GM21360 (cell line): Measurements from ENCODE around the gene RYR1.
"Not testable (repeated sequence)": the region's sequence is repeated elsewhere in the genome, so short reads cannot be mapped to it uniquely, and the experiment has no call there.

Experiments
- ATAC-seq: cut with Tn5 transposase; IDR thresholded peaks from one replicate; pipeline ENCODE4 v1.9.1; 2021; ENCODE audit warnings: mild to moderate bottlenecking, moderate library complexity; ENCODE audit not compliant: unreplicated experiment

RYR1 gene

DNA sequence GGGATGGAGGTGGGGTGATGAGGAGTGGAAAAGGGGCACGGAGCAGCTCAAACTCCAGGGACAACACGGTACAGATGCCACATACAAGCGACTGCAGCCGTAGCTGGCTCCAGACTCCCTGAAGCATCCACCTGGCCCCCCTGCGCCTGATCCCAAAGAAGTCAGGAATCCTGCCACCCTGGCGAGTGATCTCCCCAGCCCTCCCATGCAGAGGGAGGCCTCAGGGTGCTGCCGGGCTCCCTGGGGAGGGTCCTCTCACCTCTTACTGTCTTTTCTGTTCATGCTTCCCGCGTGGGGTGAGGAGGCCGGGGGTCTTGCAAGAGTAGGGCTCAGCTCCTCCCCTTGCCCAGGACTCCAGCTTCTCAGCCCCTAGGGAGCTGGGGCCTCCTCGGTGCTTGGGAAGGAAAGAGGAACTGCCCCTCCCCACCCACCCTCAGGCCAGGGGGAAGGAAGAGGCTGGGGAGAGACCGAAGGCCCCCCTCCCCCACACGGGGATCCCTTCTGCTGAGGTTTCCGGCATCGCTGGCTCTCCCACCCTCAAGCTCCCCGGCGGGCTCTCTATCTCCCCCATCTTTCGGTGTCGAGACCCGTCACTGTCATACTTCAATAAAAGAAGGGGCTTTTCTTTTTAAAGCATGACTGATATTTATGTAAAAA is 7.6 kb upstream of the RYR1 start, which contains the start of gene RASGRP4:
Gene RASGRP4, minus strand, starts transcription at position 410 of the 657 bp plus-strand sequence. Its CDS starts 128 bp downstream, at position 282.
- ATAC-seq, result no peak

- ATAC-seq, result not testable (repeated sequence)
Measured at GRCh38 chr19:38427035-38427677, 6.3 kb upstream of the RYR1 start.

- no peak for ATAC-seq
Measured at GRCh38 chr19:38429055-38429810, 4.3 kb upstream of the RYR1 start.

- ATAC-seq, result no peak
Measured at GRCh38 chr19:38429811-38430156, 3.7 kb upstream of the RYR1 start.

DNA sequence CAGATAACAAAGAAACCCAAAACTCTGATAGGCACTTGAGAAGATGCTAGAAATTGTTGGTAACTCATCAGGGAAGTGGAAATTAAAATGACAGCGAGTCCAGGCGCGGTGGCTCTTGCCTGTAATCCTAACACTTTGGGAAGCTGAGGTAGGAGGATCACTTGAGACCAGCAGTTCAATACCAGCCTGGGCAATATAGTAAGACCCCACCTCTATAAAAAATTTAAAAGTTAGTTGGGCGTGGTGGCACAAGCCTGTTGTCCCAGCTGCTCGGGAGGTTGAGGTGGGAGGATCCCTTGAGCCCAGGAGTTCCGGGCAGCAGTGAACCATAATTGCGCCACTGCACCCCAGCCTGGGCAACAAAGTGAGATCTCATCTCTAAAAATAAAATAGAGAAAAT is 2.6 kb upstream of the RYR1 start:
- no peak for ATAC-seq

- no peak for ATAC-seq
Measured at GRCh38 chr19:38434549-38435051, 1.1 kb downstream of the RYR1 start.

DNA sequence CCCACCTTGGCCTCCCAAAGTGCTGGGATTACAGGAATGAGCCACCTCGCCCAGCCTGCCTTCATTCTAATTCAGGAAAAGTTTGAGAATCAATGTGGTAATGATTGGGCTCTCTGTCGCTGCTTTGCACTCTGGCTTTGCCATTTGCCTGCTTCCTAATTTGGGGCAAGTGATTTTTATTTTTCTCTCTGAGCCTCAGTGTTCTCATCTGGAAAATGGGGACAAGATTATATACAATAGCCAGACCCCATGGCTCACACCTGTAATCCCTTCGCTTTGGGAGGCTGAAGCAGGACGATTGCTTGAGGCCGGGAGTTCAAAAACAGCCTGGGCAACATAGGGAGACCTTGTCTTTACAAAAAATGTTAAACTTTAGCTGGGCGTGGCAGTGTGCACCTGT is 3.8 kb downstream of the RYR1 start:
- ATAC-seq, result no peak

DNA sequence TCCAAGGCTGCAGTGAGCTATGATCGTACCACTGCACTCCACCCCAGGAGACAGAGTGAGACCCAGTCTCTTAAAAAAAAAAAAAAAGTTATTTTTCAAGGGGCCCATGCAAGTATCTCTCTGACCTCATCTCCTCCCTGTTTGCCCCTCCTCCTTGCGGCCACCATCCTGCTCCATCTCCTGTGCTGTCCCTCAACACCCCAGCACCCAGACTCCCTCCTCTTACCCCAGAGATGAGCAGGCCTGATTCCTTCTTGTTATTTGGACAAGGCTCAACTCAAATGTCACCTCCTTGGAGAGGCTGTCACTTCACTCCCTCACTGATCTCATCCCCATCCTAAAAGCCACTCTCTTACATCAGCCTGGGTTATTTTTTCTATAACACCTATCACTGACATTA is 4.4 kb downstream of the RYR1 start:
- no peak for ATAC-seq

DNA sequence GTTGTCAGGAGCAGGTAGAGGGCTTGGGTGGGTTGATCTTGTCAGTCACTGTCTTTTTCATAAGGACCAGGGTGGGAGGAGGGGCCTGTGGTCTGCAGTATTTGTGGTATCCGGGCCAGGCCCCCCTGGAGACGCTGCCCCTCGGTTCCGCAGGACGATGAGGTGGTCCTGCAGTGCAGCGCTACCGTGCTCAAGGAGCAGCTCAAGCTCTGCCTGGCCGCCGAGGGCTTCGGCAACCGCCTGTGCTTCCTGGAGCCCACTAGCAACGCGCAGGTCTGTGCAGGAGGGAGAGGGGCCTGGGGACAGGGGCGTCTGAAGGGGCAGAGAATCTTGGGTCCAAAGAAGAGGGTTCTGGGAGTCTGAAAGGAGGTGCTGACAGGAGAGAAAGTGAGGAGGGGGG is 7.1 kb downstream of the RYR1 start:
- ATAC-seq, result no peak

DNA sequence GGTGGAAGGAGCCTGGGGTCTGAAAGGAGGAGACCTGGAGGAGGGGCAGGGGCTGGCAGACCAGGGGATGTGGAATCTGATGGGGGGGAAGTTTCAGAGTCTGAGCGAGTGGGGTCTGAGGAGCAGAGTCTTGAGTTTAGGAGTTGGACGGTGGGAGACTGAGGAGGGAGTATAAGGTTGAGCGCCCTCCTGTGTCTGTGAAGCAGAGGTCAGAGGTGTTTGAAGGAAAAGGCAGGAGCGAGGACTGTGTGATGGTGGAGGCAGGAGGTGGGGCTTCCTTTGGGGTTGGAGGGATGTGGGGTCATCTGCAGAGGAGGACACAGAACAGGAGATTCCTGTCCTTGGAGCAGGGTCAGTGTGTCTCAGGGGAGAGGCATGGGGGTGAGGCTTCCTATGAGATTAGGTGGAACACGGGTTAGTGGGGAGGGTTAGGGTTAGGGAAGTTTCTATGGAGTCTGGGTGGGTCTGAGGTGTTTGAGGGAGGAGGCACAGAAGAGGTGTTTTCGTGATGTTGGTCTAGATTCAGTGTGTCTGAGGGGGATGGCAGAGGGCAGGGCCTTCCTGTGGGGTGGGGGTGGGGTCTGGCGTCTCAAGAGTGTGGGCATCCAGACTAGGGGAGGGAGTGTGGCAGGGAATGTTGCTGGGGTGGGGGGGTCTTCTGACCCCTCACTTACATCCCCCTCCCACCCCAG is 8.3 kb downstream of the RYR1 start:
- no peak for ATAC-seq

DNA sequence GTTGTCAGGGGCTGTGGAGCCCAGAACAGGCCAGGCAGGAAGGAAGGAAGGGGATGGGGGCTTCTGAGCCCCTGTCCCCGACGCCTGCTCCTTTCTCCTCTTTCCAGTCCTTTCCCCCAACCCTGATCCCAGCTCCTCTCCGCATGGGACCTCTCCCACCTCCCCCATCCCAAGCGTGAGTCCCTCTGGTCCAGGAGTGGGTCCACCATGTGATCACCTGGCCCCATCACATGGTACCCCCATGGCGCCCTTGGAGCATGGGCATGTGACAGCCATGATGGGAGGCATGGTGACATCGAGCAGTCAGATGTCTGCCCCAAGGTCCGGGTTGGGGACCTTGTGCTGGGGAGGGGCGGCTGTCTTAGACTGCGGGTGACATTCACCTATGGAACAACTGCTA is 9.2 kb downstream of the RYR1 start:
- no peak for ATAC-seq

DNA sequence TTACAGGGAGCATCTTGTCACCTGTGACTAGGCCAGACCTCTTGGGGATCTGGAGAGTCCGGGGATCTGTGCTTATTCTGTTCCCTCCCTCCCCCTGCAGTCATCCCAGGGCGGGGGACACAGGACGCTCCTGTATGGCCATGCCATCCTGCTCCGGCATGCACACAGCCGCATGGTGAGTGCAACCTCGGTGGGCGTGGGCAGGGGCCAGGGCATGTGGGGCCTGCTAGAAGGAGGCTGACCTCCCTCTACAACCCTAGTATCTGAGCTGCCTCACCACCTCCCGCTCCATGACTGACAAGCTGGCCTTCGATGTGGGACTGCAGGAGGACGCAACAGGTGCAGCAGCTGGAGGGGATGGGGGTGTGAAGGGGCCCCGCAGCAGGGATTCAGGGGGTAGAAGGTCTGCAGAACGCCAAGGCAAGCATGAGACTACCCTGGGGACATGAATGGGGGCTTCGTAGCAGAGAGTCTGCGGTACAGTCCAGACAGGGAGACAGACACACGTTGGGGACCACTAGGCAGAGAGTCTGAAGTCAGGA is 10.0 kb downstream of the RYR1 start:
- ATAC-seq, result no peak

GRCh38 chr19:38444026-38444425 is 10.5 kb downstream of the RYR1 start:
- no peak for ATAC-seq

DNA sequence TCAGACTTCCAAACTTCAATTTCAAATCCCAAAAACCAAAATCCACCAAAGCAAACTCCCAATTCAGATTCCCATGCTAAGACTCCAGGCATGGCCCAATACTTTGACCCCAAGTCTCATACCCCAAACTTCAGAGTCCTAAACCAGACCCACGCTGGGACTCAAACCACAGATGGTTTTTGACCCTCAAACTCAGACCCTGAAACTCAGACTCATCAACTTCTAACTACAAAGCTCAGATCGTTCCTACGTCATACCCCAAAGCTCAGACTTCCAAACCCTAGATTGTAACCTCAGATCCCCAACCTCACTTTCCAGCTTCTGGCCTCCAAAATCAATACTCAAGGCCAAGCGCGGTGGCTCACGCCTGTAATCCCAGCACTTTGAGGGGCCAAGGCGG is 11.9 kb downstream of the RYR1 start:
- no peak for ATAC-seq

DNA sequence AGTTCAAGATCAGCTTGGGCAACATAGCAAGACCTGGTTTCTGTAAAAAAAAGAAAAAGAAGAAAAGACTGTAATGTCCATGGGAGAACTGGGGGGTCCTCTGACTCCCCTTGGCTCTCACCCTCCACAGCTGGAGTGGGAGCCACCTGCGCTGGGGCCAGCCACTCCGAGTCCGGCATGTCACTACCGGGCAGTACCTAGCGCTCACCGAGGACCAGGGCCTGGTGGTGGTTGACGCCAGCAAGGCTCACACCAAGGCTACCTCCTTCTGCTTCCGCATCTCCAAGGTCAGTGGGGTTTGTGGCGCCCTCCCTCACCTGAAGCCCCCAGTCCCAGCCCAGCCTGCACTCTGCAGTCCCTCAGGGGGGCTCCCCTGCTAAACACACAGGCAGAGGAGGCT is 14.7 kb downstream of the RYR1 start:
- ATAC-seq, result no peak

GRCh38 chr19:38449518-38449917 is 16.0 kb downstream of the RYR1 start:
- no peak for ATAC-seq

DNA sequence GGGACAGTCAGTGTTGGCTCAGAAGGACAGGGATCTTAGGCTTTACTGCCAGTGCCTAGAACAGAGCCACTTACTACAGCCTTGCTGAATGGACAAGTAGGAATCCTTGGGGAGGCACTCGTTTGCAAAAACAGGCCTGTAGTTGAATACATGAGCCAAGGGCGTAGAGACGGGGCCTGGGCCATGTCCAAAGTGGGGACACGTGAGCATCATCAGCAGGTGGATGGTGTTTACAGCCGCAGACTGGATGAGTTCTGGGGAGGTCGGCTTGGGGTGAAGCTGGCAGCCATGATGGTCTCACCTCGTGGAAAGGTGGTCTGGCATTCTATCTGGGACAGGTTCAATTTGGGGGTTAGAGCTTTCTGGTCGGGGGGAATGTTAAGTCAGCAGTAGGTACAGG is 17.5 kb downstream of the RYR1 start:
- no peak for ATAC-seq

DNA sequence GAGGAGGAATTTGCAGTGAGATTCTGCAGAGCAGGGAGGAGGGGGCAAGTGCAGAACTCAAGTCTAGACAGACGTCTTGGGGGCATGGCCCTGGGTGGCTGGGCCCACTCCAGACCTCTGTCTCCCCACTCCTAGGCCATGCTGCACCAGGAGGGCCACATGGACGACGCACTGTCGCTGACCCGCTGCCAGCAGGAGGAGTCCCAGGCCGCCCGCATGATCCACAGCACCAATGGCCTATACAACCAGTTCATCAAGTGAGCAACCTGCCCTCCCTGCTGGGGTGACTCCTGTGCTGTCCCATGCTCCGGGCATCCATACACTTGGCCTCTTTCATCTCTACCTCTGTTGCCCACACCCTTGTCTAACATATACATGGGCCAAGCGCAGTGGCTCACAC is 18.1 kb downstream of the RYR1 start:
- no peak for ATAC-seq

GRCh38 chr19:38452430-38453366 is 19.2 kb downstream of the RYR1 start:
- no peak for ATAC-seq

DNA sequence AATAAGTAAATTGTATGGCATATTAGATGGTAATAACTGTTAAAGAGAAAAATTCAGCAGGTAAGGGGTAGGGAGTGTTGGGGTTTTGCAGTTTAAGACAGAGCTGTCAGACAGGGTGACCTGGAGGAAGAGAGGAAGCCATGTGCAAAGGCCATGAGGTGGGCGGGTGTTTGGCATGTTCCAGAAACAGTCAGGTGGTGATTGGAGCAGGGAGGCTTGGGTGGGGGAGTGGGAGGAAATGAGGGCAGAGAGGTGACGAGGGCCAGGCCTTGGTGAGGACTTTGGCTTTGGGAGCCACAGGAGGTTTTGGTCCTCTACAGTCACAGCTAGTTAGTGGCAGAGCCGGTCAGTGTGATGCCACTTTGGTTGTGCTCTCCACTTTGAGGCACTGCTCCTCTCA is 20.1 kb downstream of the RYR1 start:
- no peak for ATAC-seq
